Cardiac fibroblast (primary cell): ENCODE results near the gene PIGN.

Source experiments
- DNase-seq, 2 donors: peaks; one replicate each; pipeline versions ENCODE4 v3.0.0 to v3.0.0-alpha.2; 2010; ENCODE audit warnings: low read depth in 2 of 2
- H3K4me3 ChIP-seq, 2 donors: replicated peaks in 1 of 2; 1 replicate in 1 of 2; 2 replicates in 1 of 2; pipeline ENCODE4 v1.5.1; 2011; ENCODE audit warnings: low read depth in 2 of 2, low read length in 2 of 2, mild to moderate bottlenecking in 2 of 2, moderate library complexity in 1 of 2
- CTCF ChIP-seq: IDR thresholded peaks from one replicate; pipeline ENCODE4 v1.5.1; 2011; ENCODE audit warnings: low read depth, mild to moderate bottlenecking, low read length, inconsistent platforms

Gene PIGN

GRCh38 chr18:62061821-62062478 lies 124.9 kb downstream of the PIGN start:
- TF ChIP-seq CTCF, result no peak
- no peak for DNase-seq
- H3K4me3 ChIP-seq, result no peak overlapping the region

GRCh38 chr18:62060820-62061219 lies 126.0 kb downstream of the PIGN start:
- no peak for TF ChIP-seq CTCF
- DNase-seq, result no peak
- H3K4me3 ChIP-seq, result no peak overlapping the region

GRCh38 chr18:62054929-62055498 lies 131.8 kb downstream of the PIGN start:
- TF ChIP-seq CTCF, result no peak
- no peak overlapping the region for H3K4me3 ChIP-seq
- no peak for DNase-seq

- H3K4me3 ChIP-seq, result no peak overlapping the region
- no peak for TF ChIP-seq CTCF
- DNase-seq, result no peak
These were observed 138.6 kb downstream of the PIGN start for GRCh38 chr18:62048279-62048678.

- H3K4me3 ChIP-seq, result no peak overlapping the region
- DNase-seq, result no peak
- TF ChIP-seq CTCF, result no peak
These were observed 141.5 kb downstream of the PIGN start for GRCh38 chr18:62045316-62045715.

GRCh38 chr18:62044490-62045000 lies 142.3 kb downstream of the PIGN start:
- DNase-seq, result peak in 1 of 2 donors; percentile 42
- no peak for TF ChIP-seq CTCF
- H3K4me3 ChIP-seq, result no peak overlapping the region
